Measurements from ENCODE around the gene TLL2. TPM values are rescaled to one million over a fixed set of nuclear protein-coding genes. Genes with fewer than 3 reads are reported as not detected.

The TLL2 gene
- total RNA-seq, 1 experiment from 2014 or later = 9.1 TPM

- TF ChIP-seq ZNF425 (CRISPR knock-in tag; conservative IDR thresholded peaks at IDR 0.05) (no peak), CDX4 (CRISPR knock-in tag; IDR thresholded peaks at IDR 0.05; ENCODE audit: borderline replicate concordance) (no peak), AFF4 (CRISPR knock-in tag; IDR thresholded peaks at IDR 0.05; ENCODE audit: borderline replicate concordance) (no peak), GTF2I (CRISPR knock-in tag; conservative IDR thresholded peaks at IDR 0.05) (no peak), ATF3 (CRISPR knock-in tag; conservative IDR thresholded peaks at IDR 0.05) (no peak), ZNF281 (CRISPR knock-in tag; IDR thresholded peaks at IDR 0.05) (no peak), ZNF532 (CRISPR knock-in tag; IDR thresholded peaks at IDR 0.05; ENCODE audit: borderline replicate concordance) (no peak), ZNF396 (CRISPR knock-in tag; IDR thresholded peaks at IDR 0.05; ENCODE audit: borderline replicate concordance) (no peak), E2F4 (CRISPR knock-in tag; IDR thresholded peaks at IDR 0.05; ENCODE audit: borderline replicate concordance, low read depth) (no peak), OVOL2 (CRISPR knock-in tag; IDR thresholded peaks at IDR 0.05; ENCODE audit: borderline replicate concordance) (no peak)
Measured at GRCh38 chr10:96374004-96374403, 139.7 kb downstream of the TLL2 start (continued).

Data from WTC11 (cell line).